Upper lobe of right lung (tissue), 1 donor: Measurements from ENCODE around the gene NCOA7. TPM values are rescaled to one million over a fixed set of nuclear protein-coding genes. Genes with fewer than 3 reads are reported as not detected.
"Not testable (repeated sequence)": the region's sequence is repeated elsewhere in the genome, so short reads cannot be mapped to it uniquely, and the experiment has no call there.

ENCODE experiments used
- ATAC-seq: fragments of 200-7000 bp; cut with Tn5 transposase; one replicate; pipeline ENCODE4 v1.9.1; 2020; ENCODE audit warnings: mild to moderate bottlenecking, moderate library complexity
- DNase-seq: peaks from one replicate; pipeline ENCODE4 v3.0.0-alpha.2; 2020
- H3K27ac ChIP-seq: fragments of 200-600 bp; one replicate; pipeline ENCODE4 v1.8.0; 2022
- H3K27me3 ChIP-seq: fragments of 200-600 bp; one replicate; pipeline ENCODE4 v1.8.0; 2022; ENCODE audit warnings: mild to moderate bottlenecking
- H3K36me3 ChIP-seq: fragments of 200-600 bp; one replicate; pipeline ENCODE4 v1.8.0; 2022
- H3K4me1 ChIP-seq: fragments of 200-600 bp; one replicate; pipeline ENCODE4 v1.8.0; 2022
- H3K4me3 ChIP-seq: fragments of 200-600 bp; one replicate; pipeline ENCODE4 v1.8.0; 2022; ENCODE audit warnings: mild to moderate bottlenecking
- H3K9me3 ChIP-seq: fragments of 200-600 bp; one replicate; pipeline ENCODE4 v1.8.0; 2022
- CTCF ChIP-seq: fragments of 200-600 bp; IDR thresholded peaks from one replicate; pipeline ENCODE4 v1.8.0; 2022; ENCODE audit warnings: antibody characterized with exemption
- intact Hi-C: fragments of 100-400 bp; cut with DNase I; formaldehyde crosslinking; loops from one replicate; pipeline ENCODE4 v1.11.0; 2022
- total RNA-seq: library from RNA; stranded (reverse); fragmentation: NEBNext Ultra II Directional; extraction: Animal tissue kit (Norgen Biotek cat#: 25700); gene quantifications from one replicate; pipeline ENCODE4 v1.2.1, GENCODE V29; 2021
- donor health status: DM: no; HTN: yes; CAD: no; lungs with severe emphysema.

Gene NCOA7
- total RNA-seq, 1 donor from 2014 or later: 80.8 TPM

- DNase-seq (no peak), ATAC-seq (no peak)
- no peaks in the 10 kb centered on the region for H3K27me3 ChIP-seq
- no peaks in the 10 kb centered on the region for H3K9me3 ChIP-seq
- H3K4me1 ChIP-seq: no peaks in the 10 kb centered on the region
- intact Hi-C loops: no loop called here
- no peak overlapping the region for H3K27ac ChIP-seq
- no peak overlapping the region for H3K4me3 ChIP-seq
- no peak for TF ChIP-seq CTCF
- no peaks in the 10 kb centered on the region for H3K36me3 ChIP-seq
Measured at GRCh38 chr6:125773387-125774341, 17.1 kb upstream of the NCOA7 start.

- ATAC-seq, H3K27ac ChIP-seq, H3K4me3 ChIP-seq, H3K9me3 ChIP-seq, H3K36me3 ChIP-seq, intact Hi-C loops, H3K27me3 ChIP-seq, H3K4me1 ChIP-seq, DNase-seq: not testable (repeated sequence)
Measured at GRCh38 chr6:125776107-125776826, 14.5 kb upstream of the NCOA7 start.

GRCh38 chr6:125779924-125780539, 10.7 kb upstream of the NCOA7 start:
- peak; percentile 93 for ATAC-seq
- Histone ChIP-seq H3K27me3 (no peaks in the 10 kb centered on the region), H3K27ac (peak overlapping the region; percentile 92), H3K36me3 (no peaks in the 10 kb centered on the region), H3K4me3 (peak overlapping the region; percentile 56), H3K9me3 (no peaks in the 10 kb centered on the region), H3K4me1 (peaks cover 8% of the 10 kb centered on the region)
- DNase-seq: peak; percentile 89
- intact Hi-C loops: no loop called here
- TF ChIP-seq CTCF: peak; percentile 31

- peaks cover 8% of the 10 kb centered on the region for H3K4me1 ChIP-seq
- intact Hi-C loops: no loop called here
- peak overlapping the region; percentile 92 for H3K27ac ChIP-seq
- peak; percentile 74 for DNase-seq
- peak overlapping the region; percentile 56 for H3K4me3 ChIP-seq
- H3K36me3 ChIP-seq: no peaks in the 10 kb centered on the region
- ATAC-seq: peak; percentile 87
- H3K27me3 ChIP-seq: no peaks in the 10 kb centered on the region
- TF ChIP-seq CTCF: no peak
- H3K9me3 ChIP-seq: no peaks in the 10 kb centered on the region
Measured at GRCh38 chr6:125780540-125781313, 10.0 kb upstream of the NCOA7 start.

- intact Hi-C loops: no loop called here
- ATAC-seq (no peak), DNase-seq (no peak)
- no peaks in the 10 kb centered on the region for H3K27me3 ChIP-seq
- H3K27ac ChIP-seq: peak overlapping the region; percentile 92
- no peaks in the 10 kb centered on the region for H3K9me3 ChIP-seq
- H3K4me1 ChIP-seq: peaks cover 8% of the 10 kb centered on the region
- H3K36me3 ChIP-seq: no peaks in the 10 kb centered on the region
- peak overlapping the region; percentile 56 for H3K4me3 ChIP-seq
- TF ChIP-seq CTCF: peak; percentile 17
Measured at GRCh38 chr6:125781314-125781868, 9.4 kb upstream of the NCOA7 start.
